ENCODE results near the gene YY1AP1. TPM values are rescaled to one million over a fixed set of nuclear protein-coding genes. Genes with fewer than 3 reads are reported as not detected.
"Not testable (repeated sequence)": the region's sequence is repeated elsewhere in the genome, so short reads cannot be mapped to it uniquely, and the experiment has no call there.

The YY1AP1 gene
- polyA plus RNA-seq, 1 experiment, result 70.0 TPM

DNA sequence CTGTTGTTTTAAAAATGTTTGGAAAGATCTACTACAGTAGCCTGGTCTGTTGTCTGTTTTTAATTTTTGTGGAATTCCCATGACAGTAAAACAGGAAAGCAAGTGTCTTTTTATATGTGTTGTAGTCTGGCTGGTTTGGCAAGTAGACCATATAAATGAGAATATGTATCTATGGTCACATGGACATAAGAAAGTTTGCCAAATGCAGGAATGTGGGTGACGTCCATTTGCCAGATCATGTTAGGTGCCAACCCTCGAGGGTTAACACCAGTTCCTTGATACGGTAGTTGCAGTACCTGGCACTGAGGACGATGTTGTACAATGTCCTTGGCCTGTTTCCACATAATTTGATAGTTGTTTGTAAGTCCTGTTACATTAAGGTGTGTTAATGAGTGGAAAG is 6.5 kb upstream of the YY1AP1 start:
- no peak for TF ChIP-seq CTCF (IDR thresholded peaks at IDR 0.05; ENCODE audit: low read depth, low read length)
- H3K9me3 ChIP-seq (ENCODE audit: control insufficient read depth, insufficient read depth, low read length), result peaks cover 3% of the 10 kb centered on the region; the same call in 1 of the 2 replicates
- peak overlapping the region; percentile 8 for H3K4me3 ChIP-seq (ENCODE audit: low read depth, low read length)
- no peak overlapping the region for H3K27ac ChIP-seq (ENCODE audit: low read depth, low read length)
- POLR2A ChIA-PET, result no interaction called here
- DNase-seq (ENCODE audit: low read depth, low spot score), result no peak
- H3K27me3 ChIP-seq (ENCODE audit: control insufficient read depth, insufficient read depth, low read length), result no peaks in the 10 kb centered on the region
- CTCF ChIA-PET, result no interaction called here

DNA sequence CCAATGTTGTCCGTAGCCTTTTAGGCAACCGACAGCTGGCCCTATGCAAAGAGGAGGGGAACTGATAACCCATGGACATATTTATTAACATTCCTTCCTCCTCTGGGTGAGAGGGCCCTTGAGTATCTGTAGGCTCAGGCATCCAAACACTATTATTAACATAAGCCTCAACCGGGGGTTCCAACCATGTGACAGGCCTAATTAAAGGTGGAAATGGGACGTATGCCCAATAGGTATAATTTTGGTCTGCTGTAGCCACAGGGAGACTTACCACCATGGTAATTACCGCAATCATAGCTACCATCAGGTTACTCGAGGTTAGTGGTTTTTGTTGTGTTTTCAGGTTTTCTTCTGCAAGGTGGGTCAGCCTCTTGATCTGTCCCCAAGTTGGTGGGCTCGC is 5.6 kb upstream of the YY1AP1 start:
- Histone ChIP-seq H3K27me3 (ENCODE audit: control insufficient read depth, insufficient read depth, low read length) (no peaks in the 10 kb centered on the region), H3K4me3 (ENCODE audit: low read depth, low read length) (no peak overlapping the region), H3K27ac (ENCODE audit: low read depth, low read length) (no peak overlapping the region), H3K9me3 (ENCODE audit: control insufficient read depth, insufficient read depth, low read length) (peaks cover 3% of the 10 kb centered on the region; the same call in 1 of the 2 replicates)
- ChIA-PET CTCF (no interaction called here), POLR2A (no interaction called here)
- DNase-seq (ENCODE audit: low read depth, low spot score), result no peak
- TF ChIP-seq CTCF (IDR thresholded peaks at IDR 0.05; ENCODE audit: low read depth, low read length), result no peak

GRCh38 chr1:155691992-155692528 is 3.5 kb upstream of the YY1AP1 start:
- ChIA-PET CTCF (no interaction called here), POLR2A (no interaction called here)
- TF ChIP-seq CTCF (IDR thresholded peaks at IDR 0.05; ENCODE audit: low read depth, low read length), result no peak
- H3K4me3 ChIP-seq (ENCODE audit: low read depth, low read length), result no peak overlapping the region
- DNase-seq (ENCODE audit: low read depth, low spot score), result no peak
- H3K27ac ChIP-seq (ENCODE audit: low read depth, low read length), result no peak overlapping the region
- no peaks in the 10 kb centered on the region for H3K27me3 ChIP-seq (ENCODE audit: control insufficient read depth, insufficient read depth, low read length)
- peaks cover 2% of the 10 kb centered on the region for H3K9me3 ChIP-seq (ENCODE audit: control insufficient read depth, insufficient read depth, low read length)

DNA sequence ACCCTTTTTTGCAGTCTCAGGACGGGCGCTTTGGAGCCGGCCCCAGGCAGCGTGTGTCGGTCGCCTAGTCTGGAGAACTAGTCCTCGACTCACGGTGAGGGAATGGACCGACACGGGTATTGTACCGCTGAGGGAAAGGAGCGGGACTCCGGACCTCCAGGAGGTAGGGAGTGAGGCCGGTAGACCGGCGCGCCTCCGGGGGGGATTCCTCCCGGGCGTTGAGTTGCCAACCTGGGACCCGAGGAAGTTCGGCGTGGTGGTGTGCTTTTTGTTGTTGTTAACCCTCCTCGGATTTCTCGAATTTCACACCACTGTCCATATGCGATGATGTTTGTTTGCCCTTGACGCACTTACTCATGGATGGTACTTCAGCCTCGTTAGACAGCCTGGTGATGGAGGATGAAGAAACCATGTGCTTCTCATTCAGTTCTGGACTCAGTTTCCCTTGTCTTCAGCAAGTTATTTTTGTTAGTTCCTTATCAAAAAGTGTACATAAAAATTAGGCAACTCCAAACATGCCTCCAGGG is 570 bp upstream of the YY1AP1 start, which contains the start of gene DAP3:
DAP3 (plus strand) TSS at position 11 of the 527 bp plus-strand sequence. CDS start 20,689 bp downstream, outside the sequence.
- CTCF ChIA-PET; H3K9me3 ChIP-seq (ENCODE audit: control insufficient read depth, insufficient read depth, low read length); POLR2A ChIA-PET; H3K27me3 ChIP-seq (ENCODE audit: control insufficient read depth, insufficient read depth, low read length): not testable (repeated sequence)
- Histone ChIP-seq H3K4me3 (ENCODE audit: low read depth, low read length) (peak within 1 kb of the TSS; percentile 90), H3K27ac (ENCODE audit: low read depth, low read length) (peak within 1 kb of the TSS; percentile 96)
- DNase-seq (ENCODE audit: low read depth, low spot score), result peak; percentile 23

- Histone ChIP-seq H3K27ac (ENCODE audit: low read depth, low read length) (peak overlapping the region; percentile 96), H3K4me3 (ENCODE audit: low read depth, low read length) (peak overlapping the region; percentile 90)
- H3K9me3 ChIP-seq (ENCODE audit: control insufficient read depth, insufficient read depth, low read length); DNase-seq (ENCODE audit: low read depth, low spot score); POLR2A ChIA-PET; H3K27me3 ChIP-seq (ENCODE audit: control insufficient read depth, insufficient read depth, low read length); CTCF ChIA-PET: not testable (repeated sequence)
These were observed 760 bp downstream of the YY1AP1 start for GRCh38 chr1:155687705-155688323.

DNA sequence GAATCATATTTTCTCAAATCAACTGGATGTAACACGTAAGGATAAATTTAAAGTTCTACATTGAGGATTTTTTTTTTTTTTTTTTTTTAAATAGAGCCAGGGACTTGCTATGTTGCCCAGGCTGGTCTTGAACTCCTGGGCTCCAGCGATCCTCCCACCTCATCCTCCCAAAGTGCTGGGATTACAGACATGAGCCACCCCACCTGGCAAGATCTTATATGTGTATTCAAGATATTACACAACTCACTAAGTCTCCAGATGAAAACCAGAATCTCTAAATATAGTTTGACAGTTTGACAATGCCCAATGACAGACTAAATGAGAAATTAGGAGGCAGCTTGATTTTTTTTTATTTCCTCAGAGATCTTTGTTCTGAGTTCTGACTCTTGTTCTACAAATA is 6.8 kb downstream of the YY1AP1 start:
- Histone ChIP-seq H3K27me3 (ENCODE audit: control insufficient read depth, insufficient read depth, low read length) (no peaks in the 10 kb centered on the region), H3K4me3 (ENCODE audit: low read depth, low read length) (no peak overlapping the region), H3K9me3 (ENCODE audit: control insufficient read depth, insufficient read depth, low read length) (no peaks in the 10 kb centered on the region), H3K27ac (ENCODE audit: low read depth, low read length) (no peak overlapping the region)
- no peak for DNase-seq (ENCODE audit: low read depth, low spot score)
- POLR2A ChIA-PET, result no interaction called here
- CTCF ChIA-PET, result interaction anchor here (0.5 to 0.7 kb wide), 3 partner anchors 261 to 432 kb away, joined by 3 to 8 read pairs (median 4); no protein-coding TSS in a partner anchor
- TF ChIP-seq CTCF (IDR thresholded peaks at IDR 0.05; ENCODE audit: low read depth, low read length), result no peak

Measured in AG04450 (cell line).